Stimulated activated naive CD4-positive, alpha-beta T cell treated with Interleukin-2 at 50 U/mL for 16 hours (primary cell): Measurements from ENCODE around the gene CBFA2T3.

Experiments used
- DNase-seq: peaks from one replicate; lab custom pipeline; 2025; lab: John Stamatoyannopoulos, UW

The CBFA2T3 gene

GRCh38 chr16:88995746-88996535 is 18.9 kb upstream of the CBFA2T3 start:
- DNase-seq: no peak

- no peak for DNase-seq
Measured at GRCh38 chr16:88995194-88995593, 18.2 kb upstream of the CBFA2T3 start.

GRCh38 chr16:88994695-88995094 is 17.7 kb upstream of the CBFA2T3 start:
- no peak for DNase-seq

GRCh38 chr16:88993946-88994600 is 17.1 kb upstream of the CBFA2T3 start:
- no peak for DNase-seq

GRCh38 chr16:88993166-88993761 is 16.3 kb upstream of the CBFA2T3 start:
- no peak for DNase-seq

GRCh38 chr16:88992351-88993165 is 15.6 kb upstream of the CBFA2T3 start:
- DNase-seq: no peak

- DNase-seq: no peak
Measured at GRCh38 chr16:88991813-88992350, 14.9 kb upstream of the CBFA2T3 start.

- no peak for DNase-seq
Measured at GRCh38 chr16:88989852-88990547, 13.0 kb upstream of the CBFA2T3 start.

GRCh38 chr16:88988980-88989811 is 12.2 kb upstream of the CBFA2T3 start:
- no peak for DNase-seq

GRCh38 chr16:88985521-88985920 is 8.5 kb upstream of the CBFA2T3 start:
- DNase-seq: no peak

GRCh38 chr16:88983771-88984687 is 7.0 kb upstream of the CBFA2T3 start:
- DNase-seq: no peak

- no peak for DNase-seq
Measured at GRCh38 chr16:88983165-88983564, 6.2 kb upstream of the CBFA2T3 start.

GRCh38 chr16:88982286-88983084 is 5.5 kb upstream of the CBFA2T3 start:
- DNase-seq: no peak

GRCh38 chr16:88979353-88980015 is 2.5 kb upstream of the CBFA2T3 start:
- no peak for DNase-seq

GRCh38 chr16:88978608-88979346 is 1.8 kb upstream of the CBFA2T3 start:
- DNase-seq: no peak

- no peak for DNase-seq
Measured at GRCh38 chr16:88977812-88978607, 1.0 kb upstream of the CBFA2T3 start.
